ENCODE measurements around the gene ABCG4. TPM values are rescaled to one million over a fixed set of nuclear protein-coding genes. Genes with fewer than 3 reads are reported as not detected.

ABCG4 gene
- total and polyA plus RNA-seq, 2 experiments from 2014 or later, result 0.58 to 1.0 TPM

GRCh38 chr11:119154178-119154577 lies 5.3 kb downstream of the ABCG4 start:
- H3K79me2 ChIP-seq (replicated peaks; ENCODE audit: insufficient read depth), result no peaks in the 10 kb centered on the region
- H4K20me1 ChIP-seq (replicated peaks; ENCODE audit: insufficient read depth), result no peaks in the 10 kb centered on the region
- H3K4me2 ChIP-seq, result no peak overlapping the region
- no peak overlapping the region for H2AFZ ChIP-seq
- no peaks in the 10 kb centered on the region; the same call in 1 of the 3 replicates for H3K36me3 Mint-ChIP-seq (ENCODE audit: low read depth)
- H3K9me3 Mint-ChIP-seq, result no peaks in the 10 kb centered on the region; the same call in 2 of the 3 replicates
- DNase-seq (ENCODE audit: low spot score) (no peak), ATAC-seq (no peak)
- 0 out of 2 replicates have a peak, but pooled peaks cover 5% of the 10 kb centered on the region for H3F3A ChIP-seq (replicated peaks; ENCODE audit: low read depth)
- peaks cover 36% of the 10 kb centered on the region for H3K27me3 Mint-ChIP-seq (ENCODE audit: insufficient read depth, low read depth, poor library complexity)
- no peaks in the 10 kb centered on the region for H3K9me2 ChIP-seq (ENCODE audit: insufficient read depth)
- H3K27me3 ChIP-seq (ENCODE audit: insufficient read depth), result peaks cover 25% of the 10 kb centered on the region
- no peaks in the 10 kb centered on the region for H3K36me3 ChIP-seq (ENCODE audit: insufficient read depth)
- no peak overlapping the region for H3K27ac Mint-ChIP-seq
- TF ChIP-seq STAT1 (IDR thresholded peaks at IDR 0.05; ENCODE audit: unreplicated experiment) (no peak), CREB1 (CRISPR knock-in tag; IDR thresholded peaks at IDR 0.05; ENCODE audit: low read depth) (no peak), REST (IDR thresholded peaks at IDR 0.05; ENCODE audit: unreplicated experiment) (no peak), NANOG (IDR thresholded peaks at IDR 0.05; ENCODE audit: borderline replicate concordance) (no peak), ETS1 (IDR thresholded peaks at IDR 0.05) (no peak)
- no peak overlapping the region for H3K4me3 Mint-ChIP-seq
- no peak overlapping the region for H3K4me3 ChIP-seq
- H3K27ac ChIP-seq (ENCODE audit: low read depth), result no peak overlapping the region
- no peaks in the 10 kb centered on the region for H3K4me1 ChIP-seq (ENCODE audit: insufficient read depth)
- no peaks in the 10 kb centered on the region; the same call in 2 of the 3 replicates for H3K4me1 Mint-ChIP-seq

- H3K9me3 Mint-ChIP-seq, result no peaks in the 10 kb centered on the region
- H3K27me3 ChIP-seq (ENCODE audit: insufficient read depth), result peaks cover 9% of the 10 kb centered on the region
- H3K27me3 Mint-ChIP-seq (ENCODE audit: insufficient read depth, low read depth, poor library complexity), result peaks cover 21% of the 10 kb centered on the region
- no peaks in the 10 kb centered on the region for H4K20me1 ChIP-seq (replicated peaks; ENCODE audit: insufficient read depth)
- no peak overlapping the region for H3K27ac Mint-ChIP-seq
- no peak overlapping the region for H2AFZ ChIP-seq
- H3K4me3 ChIP-seq, result no peak overlapping the region
- ATAC-seq (peak; percentile 71), DNase-seq (ENCODE audit: low spot score) (peak; percentile 67)
- no peaks in the 10 kb centered on the region for H3K9me2 ChIP-seq (ENCODE audit: insufficient read depth)
- H3K4me3 Mint-ChIP-seq, result no peak overlapping the region
- 0 out of 2 replicates have a peak, but pooled peaks cover 5% of the 10 kb centered on the region for H3F3A ChIP-seq (replicated peaks; ENCODE audit: low read depth)
- no peaks in the 10 kb centered on the region; the same call in 1 of the 3 replicates for H3K36me3 Mint-ChIP-seq (ENCODE audit: low read depth)
- peaks cover 8% of the 10 kb centered on the region for H3K4me1 Mint-ChIP-seq
- H3K4me2 ChIP-seq, result no peak overlapping the region
- TF ChIP-seq CTCF (conservative IDR thresholded peaks at IDR 0.05; ENCODE audit: low read depth in 2 of 2) (peak; percentile 46 to 63), NANOG (IDR thresholded peaks at IDR 0.05; ENCODE audit: borderline replicate concordance) (no peak)
- no peaks in the 10 kb centered on the region for H3K36me3 ChIP-seq (ENCODE audit: insufficient read depth)
- no peak overlapping the region for H3K27ac ChIP-seq (ENCODE audit: low read depth)
- H3K79me2 ChIP-seq (replicated peaks; ENCODE audit: insufficient read depth), result no peaks in the 10 kb centered on the region
- no peaks in the 10 kb centered on the region for H3K4me1 ChIP-seq (ENCODE audit: insufficient read depth)
These were observed 7.1 kb downstream of the ABCG4 start for GRCh38 chr11:119155733-119156492.

Measured in GM23338 (cell line).